HFF-Myc (cell line): Measurements from ENCODE around the gene ZFPM1.

ENCODE experiments used
- DNase-seq: peaks from one replicate; pipeline ENCODE4 v3.0.0-alpha.2; 2011; ENCODE audit warnings: low read depth; ENCODE audit errors: extremely low read depth
- H3K4me3 ChIP-seq: replicated peaks from 2 replicates; pipeline ENCODE4 v1.5.1; 2011; ENCODE audit warnings: low read depth, mild to moderate bottlenecking, control low read depth, low read length
- CTCF ChIP-seq: IDR thresholded peaks from 2 replicates; pipeline ENCODE4 v1.5.1; 2012; ENCODE audit warnings: mild to moderate bottlenecking, low read depth, low read length, control low read depth; ENCODE audit errors: missing control alignments

ZFPM1 gene

GRCh38 chr16:88413631-88414030 is 39.4 kb upstream of the ZFPM1 start:
- H3K4me3 ChIP-seq: no peak overlapping the region
- no peak for DNase-seq
- no peak for TF ChIP-seq CTCF

- no peak for TF ChIP-seq CTCF
- DNase-seq: no peak
- no peak overlapping the region for H3K4me3 ChIP-seq
Measured at GRCh38 chr16:88414521-88415380, 38.3 kb upstream of the ZFPM1 start.

- DNase-seq: no peak
- TF ChIP-seq CTCF: no peak
- H3K4me3 ChIP-seq: no peak overlapping the region
Measured at GRCh38 chr16:88415381-88415705, 37.7 kb upstream of the ZFPM1 start.

- DNase-seq: no peak
- TF ChIP-seq CTCF: no peak
- H3K4me3 ChIP-seq: no peak overlapping the region
Measured at GRCh38 chr16:88415713-88416323, 37.3 kb upstream of the ZFPM1 start.

GRCh38 chr16:88416686-88417085 is 36.4 kb upstream of the ZFPM1 start:
- no peak for TF ChIP-seq CTCF
- DNase-seq: no peak
- H3K4me3 ChIP-seq: no peak overlapping the region

- TF ChIP-seq CTCF: no peak
- no peak for DNase-seq
- no peak overlapping the region for H3K4me3 ChIP-seq
Measured at GRCh38 chr16:88417684-88418476, 35.2 kb upstream of the ZFPM1 start.
